Mammary epithelial cell (primary cell): ENCODE measurements around the gene CHDH.

ENCODE experiments used
- EZH2 ChIP-seq: IDR thresholded peaks from 2 replicates; pipeline ENCODE4 v1.6.1; 2012; ENCODE audit warnings: low read length, inconsistent platforms, borderline replicate concordance
- TF ChIP-seq, protein P1 (sequence below), 2 donors: IDR thresholded peaks in 1 of 2; conservative IDR thresholded peaks in 1 of 2; 2 replicates each; pipeline ENCODE4 v1.5.1; 2011 to 2012; ENCODE audit warnings: inconsistent platforms in 2 of 2, low read length in 2 of 2, mild to moderate bottlenecking in 2 of 2, control low read depth in 1 of 2, low read depth in 1 of 2; ENCODE audit not compliant: insufficient read depth in 1 of 2; ENCODE audit errors: extremely low read depth in 1 of 2

DNA sequence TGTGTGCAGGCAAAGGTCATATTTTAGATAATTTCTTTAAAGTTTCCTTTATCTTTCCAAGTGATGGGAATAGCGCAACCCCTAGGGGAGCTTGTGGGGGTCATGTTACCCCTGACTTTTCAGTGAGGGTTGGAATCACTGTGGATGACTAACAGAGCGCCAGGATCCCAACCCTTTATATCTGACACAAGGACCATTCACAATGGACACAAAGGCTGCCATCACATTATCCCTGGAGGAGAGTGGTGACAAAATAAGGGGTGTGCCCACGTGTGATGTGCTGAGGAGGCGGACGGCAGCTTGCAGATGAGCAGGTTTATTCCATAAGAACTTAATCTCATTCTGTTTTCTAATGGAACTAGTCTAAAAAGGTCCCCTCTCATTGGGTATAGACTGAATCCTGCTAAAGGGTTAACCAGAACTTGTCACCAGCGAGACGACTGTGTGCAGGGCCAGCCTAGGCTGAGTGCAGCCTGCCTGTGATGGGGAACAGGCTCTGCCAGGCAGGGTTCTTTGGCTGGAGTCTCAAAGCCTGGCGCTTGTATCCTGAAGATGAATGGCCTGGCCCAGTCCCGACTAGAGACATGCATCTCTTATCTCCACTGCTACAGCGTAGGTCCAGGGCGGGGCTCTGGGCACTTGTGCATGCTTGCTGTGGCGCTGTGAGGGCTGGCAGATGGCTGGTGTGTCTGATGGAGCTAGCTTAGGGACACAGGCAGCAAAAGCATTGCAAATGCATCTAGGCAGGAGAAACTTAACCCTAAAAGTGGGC is 50.2 kb downstream of the CHDH start:
- TF ChIP-seq, protein P1, sequence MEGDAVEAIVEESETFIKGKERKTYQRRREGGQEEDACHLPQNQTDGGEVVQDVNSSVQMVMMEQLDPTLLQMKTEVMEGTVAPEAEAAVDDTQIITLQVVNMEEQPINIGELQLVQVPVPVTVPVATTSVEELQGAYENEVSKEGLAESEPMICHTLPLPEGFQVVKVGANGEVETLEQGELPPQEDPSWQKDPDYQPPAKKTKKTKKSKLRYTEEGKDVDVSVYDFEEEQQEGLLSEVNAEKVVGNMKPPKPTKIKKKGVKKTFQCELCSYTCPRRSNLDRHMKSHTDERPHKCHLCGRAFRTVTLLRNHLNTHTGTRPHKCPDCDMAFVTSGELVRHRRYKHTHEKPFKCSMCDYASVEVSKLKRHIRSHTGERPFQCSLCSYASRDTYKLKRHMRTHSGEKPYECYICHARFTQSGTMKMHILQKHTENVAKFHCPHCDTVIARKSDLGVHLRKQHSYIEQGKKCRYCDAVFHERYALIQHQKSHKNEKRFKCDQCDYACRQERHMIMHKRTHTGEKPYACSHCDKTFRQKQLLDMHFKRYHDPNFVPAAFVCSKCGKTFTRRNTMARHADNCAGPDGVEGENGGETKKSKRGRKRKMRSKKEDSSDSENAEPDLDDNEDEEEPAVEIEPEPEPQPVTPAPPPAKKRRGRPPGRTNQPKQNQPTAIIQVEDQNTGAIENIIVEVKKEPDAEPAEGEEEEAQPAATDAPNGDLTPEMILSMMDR (conservative IDR thresholded peaks at IDR 0.05 in 1 of 2, IDR thresholded peaks at IDR 0.05 in 1 of 2; ENCODE audit: extremely low read depth in 1 of 2, insufficient read depth in 1 of 2, low read depth in 1 of 2, low read length in 2 of 2), result no peak
- TF ChIP-seq EZH2, result no peak
